HepG2 (cell line): ENCODE results near the gene MAPK11. TPM values are rescaled to one million over a fixed set of nuclear protein-coding genes. Genes with fewer than 3 reads are reported as not detected.

Experiments
- ARNTL ChIP-seq: sonication (generic); formaldehyde crosslinking; IDR thresholded peaks from 2 replicates; pipeline ENCODE4 v1.4.0; 2020; ENCODE audit warnings: mild to moderate bottlenecking, missing genetic modification reagents
- ATF4 ChIP-seq, 2 experiments: fragments of 450-650 bp in 1 of 2; sonication (generic) in 1 of 2; formaldehyde crosslinking; IDR thresholded peaks; 2 replicates each; pipeline versions ENCODE4 v1.5.0 to v1.8.0; 2020 to 2022; ENCODE audit warnings: mild to moderate bottlenecking in 1 of 2, missing genetic modification reagents in 1 of 2
- CBFB ChIP-seq: sonication (generic); formaldehyde crosslinking; IDR thresholded peaks from 2 replicates; pipeline ENCODE4 v1.4.0; 2020; ENCODE audit warnings: missing genetic modification reagents
- CREB3 ChIP-seq: sonication (generic); formaldehyde crosslinking; IDR thresholded peaks from 2 replicates; pipeline ENCODE4 v1.5.0; 2020; ENCODE audit warnings: missing genetic modification reagents
- GTF2F1 ChIP-seq: fragments of 150-350 bp; IDR thresholded peaks from 2 replicates; pipeline ENCODE4 v1.6.1; 2014; ENCODE audit warnings: low read length
- MEIS2 ChIP-seq: sonication (generic); formaldehyde crosslinking; IDR thresholded peaks from 2 replicates; pipeline ENCODE4 v1.9.0; 2021; ENCODE audit warnings: mild to moderate bottlenecking, missing genetic modification reagents
- NFE2L1 ChIP-seq: sonication (generic); formaldehyde crosslinking; IDR thresholded peaks from 2 replicates; pipeline ENCODE4 v1.4.0; 2020; ENCODE audit warnings: missing genetic modification reagents, mild to moderate bottlenecking, borderline replicate concordance
- NKX3-1 ChIP-seq: sonication (generic); formaldehyde crosslinking; IDR thresholded peaks from 2 replicates; pipeline ENCODE4 v1.5.0; 2020; ENCODE audit warnings: missing genetic modification reagents
- RXRB ChIP-seq: IDR thresholded peaks from 2 replicates; pipeline ENCODE4 v1.6.1; 2016; ENCODE audit warnings: borderline replicate concordance, missing genetic modification reagents, missing compliant biosample characterization
- TBX3 ChIP-seq: fragments of 450-650 bp; IDR thresholded peaks from 2 replicates; pipeline ENCODE4 v1.6.1; 2017; ENCODE audit warnings: antibody characterized with exemption, mild to moderate bottlenecking, inconsistent platforms, borderline replicate concordance
- TCF12 ChIP-seq, 2 experiments: fragments of 450-650 bp in 1 of 2; sonication (generic) in 1 of 2; formaldehyde crosslinking in 1 of 2; IDR thresholded peaks; 2 replicates each; pipeline versions ENCODE4 v1.6.1 to v1.8.0; 2017 to 2022; ENCODE audit warnings: antibody characterized with exemption in 1 of 2, mild to moderate bottlenecking in 1 of 2, missing genetic modification reagents in 1 of 2, moderate library complexity in 1 of 2
- TMF1 ChIP-seq: sonication (generic); formaldehyde crosslinking; IDR thresholded peaks from 2 replicates; pipeline ENCODE4 v1.8.1; 2022; ENCODE audit warnings: low read depth, missing genetic modification reagents
- U2AF1 ChIP-seq: fragments of 200-400 bp; formaldehyde crosslinking; optimal IDR thresholded peaks from 2 replicates; pipeline ENCODE3; 2017; ENCODE audit warnings: mild to moderate bottlenecking, low read depth, low read length
- ZFP36L1 ChIP-seq: sonication (generic); formaldehyde crosslinking; IDR thresholded peaks from 2 replicates; pipeline ENCODE4 v1.8.0; 2022; ENCODE audit warnings: mild to moderate bottlenecking, missing genetic modification reagents, moderate library complexity
- ZNF143 ChIP-seq: sonication (generic); formaldehyde crosslinking; IDR thresholded peaks from 2 replicates; pipeline ENCODE4 v1.4.0; 2020; ENCODE audit warnings: missing genetic modification reagents
- ZNF18 ChIP-seq: sonication (generic); formaldehyde crosslinking; IDR thresholded peaks from 2 replicates; pipeline ENCODE4 v1.8.0; 2022; ENCODE audit warnings: mild to moderate bottlenecking, missing genetic modification reagents; ENCODE audit not compliant: insufficient replicate concordance
- ZNF207 ChIP-seq: fragments of 450-650 bp; IDR thresholded peaks from 2 replicates; pipeline ENCODE4 v1.6.1; 2016; ENCODE audit warnings: antibody characterized with exemption, borderline replicate concordance
- ZNF329 ChIP-seq: sonication (generic); formaldehyde crosslinking; IDR thresholded peaks from 2 replicates; pipeline ENCODE4 v1.9.0; 2021; ENCODE audit warnings: low read depth, mild to moderate bottlenecking, missing genetic modification reagents
- ZNF383 ChIP-seq: sonication (generic); formaldehyde crosslinking; IDR thresholded peaks from 2 replicates; pipeline ENCODE4 v1.4.0; 2020; ENCODE audit warnings: missing genetic modification reagents, mild to moderate bottlenecking, borderline replicate concordance
- ZNF441 ChIP-seq: sonication (generic); formaldehyde crosslinking; IDR thresholded peaks from 2 replicates; pipeline ENCODE4 v1.7.0; 2021; ENCODE audit warnings: missing genetic modification reagents, borderline replicate concordance
- ZNF543 ChIP-seq: sonication (generic); formaldehyde crosslinking; IDR thresholded peaks from 2 replicates; pipeline ENCODE4 v1.4.0; 2020; ENCODE audit warnings: mild to moderate bottlenecking, missing genetic modification reagents
- ZNF710 ChIP-seq: sonication (generic); formaldehyde crosslinking; IDR thresholded peaks from 2 replicates; pipeline ENCODE4 v1.5.0; 2020; ENCODE audit warnings: mild to moderate bottlenecking, missing genetic modification reagents, borderline replicate concordance
- ZSCAN21 ChIP-seq: sonication (generic); formaldehyde crosslinking; IDR thresholded peaks from 2 replicates; pipeline ENCODE4 v1.8.0; 2022; ENCODE audit warnings: mild to moderate bottlenecking, missing genetic modification reagents, moderate library complexity, borderline replicate concordance
- ZSCAN22 ChIP-seq: sonication (generic); formaldehyde crosslinking; IDR thresholded peaks from 2 replicates; pipeline ENCODE4 v1.4.0; 2020; ENCODE audit warnings: mild to moderate bottlenecking, missing genetic modification reagents
- polyA plus RNA-seq, 8 experiments: library from polyadenylated mRNA; depleted of rRNA in 3 of 8; stranded (reverse) in 7 of 8; unstranded in 1 of 8; fragments of >200 nt; fragmentation: Illumina TruSeq in 4 of 8; extraction: Trizol in 4 of 8; gene quantifications; 2 replicates each; pipeline versions ENCODE4 v1.2.1 to v1.2.3, GENCODE V29; 2011 to 2016; ENCODE audit warnings: low read depth in 4 of 8, missing spikeins in 1 of 8, mixed read lengths in 1 of 8; ENCODE audit not compliant: insufficient read depth in 1 of 8
- total RNA-seq, 5 experiments: library from RNA; depleted of rRNA; stranded (reverse); fragments of >200 nt; fragmentation: Illumina TruSeq; extraction: Trizol; gene quantifications; 2 replicates each; pipeline ENCODE4 v1.2.3, GENCODE V29; 2016; ENCODE audit warnings: low read depth in 1 of 5

The MAPK11 gene
- total and polyA plus RNA-seq, 2 of the 13 experiments (the other 11 are each of a cell fraction or from before 2014, with no cell fraction given), result 0.15 to 0.17 TPM

GRCh38 chr22:50270666-50271394 lies 650 bp upstream of the MAPK11 start (continued):
- TF ChIP-seq NKX3-1 (CRISPR knock-in tag), result peak; percentile 83; the same call in 1 of the 2 replicates
- 0 out of 2 replicates have a peak, but pooled peaks have one; percentile 56 for TF ChIP-seq ZNF329 (CRISPR knock-in tag)
- no peak for TF ChIP-seq TCF12 (IDR thresholded peaks at IDR 0.05)
- no peak for TF ChIP-seq TCF12 (CRISPR knock-in tag; IDR thresholded peaks at IDR 0.05)
- TF ChIP-seq U2AF1, result no peak
- no peak for TF ChIP-seq CREB3 (CRISPR knock-in tag)
- no peak; the same call in 1 of the 2 replicates for TF ChIP-seq TMF1 (CRISPR knock-in tag)
- no peak for TF ChIP-seq CBFB (CRISPR knock-in tag)
- TF ChIP-seq ZNF383 (CRISPR knock-in tag), result no peak
- TF ChIP-seq ZSCAN22, result 0 out of 2 replicates have a peak, but pooled peaks have one; percentile 26
- TF ChIP-seq NFE2L1 (CRISPR knock-in tag), result no peak
- peak; percentile 83; the same call in 1 of the 2 replicates for TF ChIP-seq ZNF543
- TF ChIP-seq TBX3, result no peak
- TF ChIP-seq MEIS2 (CRISPR knock-in tag), result peak; percentile 92
- no peak for TF ChIP-seq ARNTL (CRISPR knock-in tag)
- no peak for TF ChIP-seq ZNF207
- no peak; the same call in 1 of the 2 replicates for TF ChIP-seq ZNF143 (CRISPR knock-in tag)
- peak; percentile 67 for TF ChIP-seq ZNF18 (CRISPR knock-in tag)
- TF ChIP-seq RXRB (CRISPR knock-in tag), result peak; percentile 63; the same call in 1 of the 2 replicates
- TF ChIP-seq ZNF710 (CRISPR knock-in tag), result 0 out of 2 replicates have a peak, but pooled peaks have one; percentile 60
- peak; percentile 76 for TF ChIP-seq ZSCAN21 (CRISPR knock-in tag)
- peak; percentile 81; the same call in 1 of the 2 replicates for TF ChIP-seq ZNF441 (CRISPR knock-in tag)
- no peak for TF ChIP-seq ATF4 (CRISPR knock-in tag; IDR thresholded peaks at IDR 0.05)
- no peak for TF ChIP-seq ZFP36L1
- no peak for TF ChIP-seq GTF2F1
